ENCODE measurements around the gene TAB2. TPM values are rescaled to one million over a fixed set of nuclear protein-coding genes. Genes with fewer than 3 reads are reported as not detected.

The TAB2 gene
- total and polyA plus RNA-seq, 2 donors (not counting 1 experiment from before 2014, with no cell fraction given), result 31.6 to 88.5 TPM

DNA sequence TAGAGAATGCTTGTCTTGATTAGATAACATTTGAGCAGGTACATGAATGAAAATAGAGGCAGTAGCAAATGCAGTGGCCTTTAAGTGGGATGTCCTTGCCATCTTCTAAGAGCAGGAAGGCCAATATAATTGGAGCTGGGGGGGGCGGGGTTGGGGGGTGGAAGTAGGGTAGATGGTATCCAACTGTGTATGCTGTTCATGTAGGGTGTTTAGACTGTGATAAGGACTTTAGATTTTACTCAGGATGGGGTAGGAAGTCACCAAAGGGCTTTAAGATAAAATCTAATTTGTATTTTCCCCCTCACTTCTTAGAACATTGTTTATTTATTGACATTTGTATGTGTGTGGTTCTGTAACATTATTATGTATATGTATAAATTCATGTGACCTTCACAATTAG lies 12.0 kb downstream of the TAB2 start:
- peak overlapping the region; percentile 4 for H3K4me2 ChIP-seq (replicated peaks; ENCODE audit: low read depth, low read length, poor library complexity, severe bottlenecking)
- no peak overlapping the region for H3K4me3 ChIP-seq (ENCODE audit: control extremely low read depth in 1 of 5, extremely low read depth in 1 of 5, insufficient read depth in 1 of 5, low read depth in 2 of 5, low read length in 4 of 5)

DNA sequence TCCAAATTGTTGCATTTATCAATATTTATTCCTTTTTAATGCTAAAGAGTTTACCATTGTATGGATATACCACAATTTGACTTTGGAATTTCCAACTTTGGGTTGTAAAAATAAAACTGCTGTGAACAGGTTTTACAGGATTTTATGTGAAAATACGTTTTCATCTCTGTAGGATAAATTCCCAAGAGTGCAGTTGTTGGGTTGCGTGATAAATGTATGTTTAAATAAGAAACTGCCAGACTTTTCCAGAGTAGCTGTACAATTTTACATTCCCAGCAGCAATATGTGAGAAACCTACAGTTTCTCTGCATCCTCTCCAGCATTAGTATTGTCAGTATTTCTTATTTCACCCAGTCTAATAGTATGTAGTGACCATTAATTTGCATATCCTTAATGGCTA lies 12.6 kb downstream of the TAB2 start:
- peaks cover 26 to 62% of the 10 kb centered on the region in 2 donors for H3K4me1 ChIP-seq (ENCODE audit: control insufficient read depth in 2 of 2, insufficient read depth in 2 of 2, low read length in 2 of 2)
- CTCF ChIA-PET, result no interaction called here

More for the DNA sequence above, 12.0 kb downstream of the TAB2 start:
- Mint-ChIP-seq H3K27me3 (no peaks in the 10 kb centered on the region), H3K27ac (no peak overlapping the region), H3K9me3 (ENCODE audit: insufficient read depth) (no peaks in the 10 kb centered on the region), H3K4me3 (peak overlapping the region; percentile 8), H3K4me1 (peaks cover 82% of the 10 kb centered on the region)
- no peaks in the 10 kb centered on the region for H3K9me3 ChIP-seq (ENCODE audit: control extremely low read depth in 1 of 3, control insufficient read depth in 2 of 3, insufficient read depth in 1 of 3, low read length in 2 of 3)
- DNase-seq (no peak), ATAC-seq (ENCODE audit: low read depth) (no peak)
- no peaks in the 10 kb centered on the region for H3K27me3 ChIP-seq (replicated peaks in 1 of 4; ENCODE audit: control extremely low read depth in 1 of 4, control insufficient read depth in 3 of 4, insufficient read depth in 4 of 4, low read length in 3 of 4)
- no CpG with 5 or more reads among the region's 1 CpG for WGBS (ENCODE audit: insufficient coverage)
- no peak overlapping the region for H3K27ac ChIP-seq (ENCODE audit: low read length in 2 of 2)
- TF ChIP-seq, protein P1, sequence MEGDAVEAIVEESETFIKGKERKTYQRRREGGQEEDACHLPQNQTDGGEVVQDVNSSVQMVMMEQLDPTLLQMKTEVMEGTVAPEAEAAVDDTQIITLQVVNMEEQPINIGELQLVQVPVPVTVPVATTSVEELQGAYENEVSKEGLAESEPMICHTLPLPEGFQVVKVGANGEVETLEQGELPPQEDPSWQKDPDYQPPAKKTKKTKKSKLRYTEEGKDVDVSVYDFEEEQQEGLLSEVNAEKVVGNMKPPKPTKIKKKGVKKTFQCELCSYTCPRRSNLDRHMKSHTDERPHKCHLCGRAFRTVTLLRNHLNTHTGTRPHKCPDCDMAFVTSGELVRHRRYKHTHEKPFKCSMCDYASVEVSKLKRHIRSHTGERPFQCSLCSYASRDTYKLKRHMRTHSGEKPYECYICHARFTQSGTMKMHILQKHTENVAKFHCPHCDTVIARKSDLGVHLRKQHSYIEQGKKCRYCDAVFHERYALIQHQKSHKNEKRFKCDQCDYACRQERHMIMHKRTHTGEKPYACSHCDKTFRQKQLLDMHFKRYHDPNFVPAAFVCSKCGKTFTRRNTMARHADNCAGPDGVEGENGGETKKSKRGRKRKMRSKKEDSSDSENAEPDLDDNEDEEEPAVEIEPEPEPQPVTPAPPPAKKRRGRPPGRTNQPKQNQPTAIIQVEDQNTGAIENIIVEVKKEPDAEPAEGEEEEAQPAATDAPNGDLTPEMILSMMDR (IDR thresholded peaks at IDR 0.05), result no peak
- TF ChIP-seq EZH2 (IDR thresholded peaks at IDR 0.05; ENCODE audit: borderline replicate concordance, insufficient read depth, low read depth, low read length, poor library complexity, severe bottlenecking), result no peak
- CTCF ChIA-PET, result no interaction called here
- H4K20me1 ChIP-seq (ENCODE audit: control insufficient read depth, insufficient read depth, low read length, poor library complexity, severe bottlenecking), result peaks cover 95% of the 10 kb centered on the region
- H3K36me3 ChIP-seq (replicated peaks in 1 of 2; ENCODE audit: control extremely low read depth in 1 of 2, control insufficient read depth in 1 of 2, extremely low read depth in 1 of 2, insufficient read depth in 2 of 2, low read length in 1 of 2), result no peaks in the 10 kb centered on the region
- peaks cover 22 to 58% of the 10 kb centered on the region in 2 donors for H3K4me1 ChIP-seq (ENCODE audit: control insufficient read depth in 2 of 2, insufficient read depth in 2 of 2, low read length in 2 of 2)
- intact Hi-C loops (cut with micrococcal nuclease), result no loop called here
- H2AFZ ChIP-seq (ENCODE audit: insufficient read depth, low read depth, low read length, poor library complexity, severe bottlenecking), result no peak overlapping the region
- H3K79me2 ChIP-seq (ENCODE audit: control insufficient read depth, insufficient read depth, low read length), result peaks cover 100% of the 10 kb centered on the region
- POLR2A ChIA-PET, result no interaction called here
- no peak overlapping the region for H3K9ac ChIP-seq (ENCODE audit: low read length)

More for the DNA sequence above, 12.6 kb downstream of the TAB2 start:
- Mint-ChIP-seq H3K9me3 (ENCODE audit: insufficient read depth) (no peaks in the 10 kb centered on the region), H3K4me1 (peaks cover 82% of the 10 kb centered on the region), H3K27me3 (no peaks in the 10 kb centered on the region), H3K27ac (no peak overlapping the region), H3K4me3 (peak overlapping the region; percentile 12)
- intact Hi-C loops (cut with micrococcal nuclease), result no loop called here
- peak overlapping the region; percentile 4 for H3K4me2 ChIP-seq (replicated peaks; ENCODE audit: low read depth, low read length, poor library complexity, severe bottlenecking)
- no peak for TF ChIP-seq EZH2 (IDR thresholded peaks at IDR 0.05; ENCODE audit: borderline replicate concordance, insufficient read depth, low read depth, low read length, poor library complexity, severe bottlenecking)
- H3K79me2 ChIP-seq (ENCODE audit: control insufficient read depth, insufficient read depth, low read length), result peaks cover 100% of the 10 kb centered on the region
- POLR2A ChIA-PET, result no interaction called here
- no peak overlapping the region for H3K9ac ChIP-seq (ENCODE audit: low read length)
- H3K36me3 ChIP-seq (replicated peaks in 1 of 2; ENCODE audit: control extremely low read depth in 1 of 2, control insufficient read depth in 1 of 2, extremely low read depth in 1 of 2, insufficient read depth in 2 of 2, low read length in 1 of 2), result no peaks in the 10 kb centered on the region
- ATAC-seq (ENCODE audit: low read depth) (no peak), DNase-seq (no peak)
- no peaks in the 10 kb centered on the region for H3K9me3 ChIP-seq (ENCODE audit: control extremely low read depth in 1 of 3, control insufficient read depth in 2 of 3, insufficient read depth in 1 of 3, low read length in 2 of 3)
- H4K20me1 ChIP-seq (ENCODE audit: control insufficient read depth, insufficient read depth, low read length, poor library complexity, severe bottlenecking), result peaks cover 95% of the 10 kb centered on the region
- H3K27me3 ChIP-seq (replicated peaks in 1 of 4; ENCODE audit: control extremely low read depth in 1 of 4, control insufficient read depth in 3 of 4, insufficient read depth in 4 of 4, low read length in 3 of 4), result no peaks in the 10 kb centered on the region
- WGBS (ENCODE audit: insufficient coverage), result 0% methylated on average over 1 of the region's 2 CpGs
- no peak overlapping the region for H2AFZ ChIP-seq (ENCODE audit: insufficient read depth, low read depth, low read length, poor library complexity, severe bottlenecking)
- H3K27ac ChIP-seq (ENCODE audit: low read length in 2 of 2), result no peak overlapping the region
- no peak overlapping the region for H3K4me3 ChIP-seq (ENCODE audit: control extremely low read depth in 1 of 5, extremely low read depth in 1 of 5, insufficient read depth in 1 of 5, low read depth in 2 of 5, low read length in 4 of 5)
